ENCODE measurements around the gene ZNF485.
"Not testable (repeated sequence)": the region's sequence is repeated elsewhere in the genome, so short reads cannot be mapped to it uniquely, and the experiment has no call there.

Gene ZNF485

DNA sequence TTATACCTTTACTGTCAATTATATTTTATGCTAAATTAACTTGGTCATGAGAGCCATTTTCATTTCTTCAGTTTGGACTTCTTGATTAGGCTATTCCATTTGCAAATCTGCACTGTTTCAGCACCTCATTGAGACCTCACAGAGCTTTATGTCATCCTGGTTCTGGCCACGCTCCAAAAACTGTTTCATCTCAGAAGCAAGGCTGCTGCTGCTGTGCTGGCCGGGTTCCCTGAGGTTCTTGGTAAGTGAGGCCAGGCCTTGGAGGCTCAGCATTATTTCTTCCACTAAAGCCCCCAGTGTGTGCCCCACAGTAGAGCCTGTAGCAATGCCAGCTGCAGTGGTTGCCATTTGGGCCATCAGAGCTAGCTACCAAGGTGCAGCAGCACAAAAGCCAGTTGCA, 7.8 kb upstream of the ZNF485 start:
- Histone ChIP-seq H4K20me1 (ENCODE audit: low read depth, low read length) (no peaks in the 10 kb centered on the region), H3K9ac (ENCODE audit: low read length) (no peak overlapping the region), H3F3A (ENCODE audit: insufficient read depth) (no peaks in the 10 kb centered on the region), H3K4me2 (ENCODE audit: low read depth, low read length, poor library complexity, severe bottlenecking) (no peak overlapping the region), H3K27me3 (ENCODE audit: low read length) (no peaks in the 10 kb centered on the region), H3K9me2 (replicated peaks; ENCODE audit: insufficient read depth, low read length) (no peaks in the 10 kb centered on the region), H3K27ac (ENCODE audit: low read depth, low read length) (no peak overlapping the region), H3K79me2 (ENCODE audit: insufficient read depth, low read length) (no peaks in the 10 kb centered on the region), H3K4me3 (ENCODE audit: insufficient read depth, low read length, poor library complexity, severe bottlenecking) (no peak overlapping the region), H3K9me3 (ENCODE audit: insufficient read depth, low read length) (no peaks in the 10 kb centered on the region), H3K36me3 (ENCODE audit: low read length) (no peaks in the 10 kb centered on the region), H2AFZ (ENCODE audit: low read depth, low read length, severe bottlenecking) (no peak overlapping the region)
- TF ChIP-seq EZH2phosphoT487 (conservative IDR thresholded peaks at IDR 0.05; ENCODE audit: low read length) = no peak

DNA sequence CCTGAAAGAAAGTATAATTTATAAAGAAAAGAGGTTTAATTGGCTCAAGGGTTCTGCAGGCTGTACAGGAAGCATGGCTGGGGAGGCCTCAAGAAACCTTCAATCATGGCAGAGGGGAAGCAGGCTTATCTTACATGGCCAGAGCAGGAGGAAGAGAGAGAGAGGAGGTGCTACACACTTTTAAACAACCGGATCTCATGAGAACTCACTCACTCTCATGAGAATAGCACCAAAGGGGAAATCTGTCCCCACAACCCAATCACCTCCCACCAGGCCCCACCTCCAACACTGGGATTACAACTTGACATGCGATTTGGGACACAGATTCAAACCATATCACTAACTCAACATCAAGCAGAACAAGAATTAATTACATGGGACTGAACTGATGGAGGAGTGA, 6.9 kb upstream of the ZNF485 start:
- Histone ChIP-seq H3K36me3 (ENCODE audit: low read length) (no peaks in the 10 kb centered on the region), H3K9ac (ENCODE audit: low read length) (no peak overlapping the region), H3F3A (ENCODE audit: insufficient read depth) (no peaks in the 10 kb centered on the region), H3K9me2 (replicated peaks; ENCODE audit: insufficient read depth, low read length) (no peaks in the 10 kb centered on the region), H3K79me2 (ENCODE audit: insufficient read depth, low read length) (no peaks in the 10 kb centered on the region), H3K4me2 (ENCODE audit: low read depth, low read length, poor library complexity, severe bottlenecking) (no peak overlapping the region), H3K27me3 (ENCODE audit: low read length) (no peaks in the 10 kb centered on the region), H3K4me3 (ENCODE audit: insufficient read depth, low read length, poor library complexity, severe bottlenecking) (no peak overlapping the region), H2AFZ (ENCODE audit: low read depth, low read length, severe bottlenecking) (no peak overlapping the region), H4K20me1 (ENCODE audit: low read depth, low read length) (no peaks in the 10 kb centered on the region), H3K27ac (ENCODE audit: low read depth, low read length) (no peak overlapping the region), H3K9me3 (ENCODE audit: insufficient read depth, low read length) (no peaks in the 10 kb centered on the region)
- TF ChIP-seq, protein P1, sequence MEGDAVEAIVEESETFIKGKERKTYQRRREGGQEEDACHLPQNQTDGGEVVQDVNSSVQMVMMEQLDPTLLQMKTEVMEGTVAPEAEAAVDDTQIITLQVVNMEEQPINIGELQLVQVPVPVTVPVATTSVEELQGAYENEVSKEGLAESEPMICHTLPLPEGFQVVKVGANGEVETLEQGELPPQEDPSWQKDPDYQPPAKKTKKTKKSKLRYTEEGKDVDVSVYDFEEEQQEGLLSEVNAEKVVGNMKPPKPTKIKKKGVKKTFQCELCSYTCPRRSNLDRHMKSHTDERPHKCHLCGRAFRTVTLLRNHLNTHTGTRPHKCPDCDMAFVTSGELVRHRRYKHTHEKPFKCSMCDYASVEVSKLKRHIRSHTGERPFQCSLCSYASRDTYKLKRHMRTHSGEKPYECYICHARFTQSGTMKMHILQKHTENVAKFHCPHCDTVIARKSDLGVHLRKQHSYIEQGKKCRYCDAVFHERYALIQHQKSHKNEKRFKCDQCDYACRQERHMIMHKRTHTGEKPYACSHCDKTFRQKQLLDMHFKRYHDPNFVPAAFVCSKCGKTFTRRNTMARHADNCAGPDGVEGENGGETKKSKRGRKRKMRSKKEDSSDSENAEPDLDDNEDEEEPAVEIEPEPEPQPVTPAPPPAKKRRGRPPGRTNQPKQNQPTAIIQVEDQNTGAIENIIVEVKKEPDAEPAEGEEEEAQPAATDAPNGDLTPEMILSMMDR (IDR thresholded peaks at IDR 0.05; ENCODE audit: insufficient read depth, low read length, poor library complexity, severe bottlenecking) = no peak
- TF ChIP-seq EZH2phosphoT487 (conservative IDR thresholded peaks at IDR 0.05; ENCODE audit: low read length) = no peak

DNA sequence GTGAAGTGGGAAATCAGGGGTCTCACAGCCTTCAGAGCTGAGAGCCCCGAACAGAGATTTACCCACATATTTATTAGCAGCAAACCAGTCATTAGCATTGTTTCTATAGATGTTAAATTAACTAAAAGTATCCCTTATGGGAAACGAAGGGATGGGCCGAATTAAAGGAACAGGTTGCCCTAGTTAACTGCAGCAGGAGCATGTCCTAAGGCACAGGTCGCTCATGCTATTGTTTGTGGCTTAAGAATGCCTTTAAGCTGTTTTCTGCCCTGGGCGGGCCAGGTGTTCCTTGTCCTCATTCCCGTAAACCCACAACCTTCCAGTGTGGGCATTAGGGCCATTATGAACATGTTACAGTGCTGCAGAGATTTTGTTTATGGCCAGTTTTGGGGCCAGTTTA, 4.7 kb upstream of the ZNF485 start:
- not testable (repeated sequence) for H3K9ac ChIP-seq (ENCODE audit: low read length); H3K36me3 ChIP-seq (ENCODE audit: low read length); H3K9me3 ChIP-seq (ENCODE audit: insufficient read depth, low read length); H4K20me1 ChIP-seq (ENCODE audit: low read depth, low read length); H3K27ac ChIP-seq (ENCODE audit: low read depth, low read length); H2AFZ ChIP-seq (ENCODE audit: low read depth, low read length, severe bottlenecking); H3K79me2 ChIP-seq (ENCODE audit: insufficient read depth, low read length); H3K9me2 ChIP-seq (replicated peaks; ENCODE audit: insufficient read depth, low read length); H3K4me3 ChIP-seq (ENCODE audit: insufficient read depth, low read length, poor library complexity, severe bottlenecking); H3K27me3 ChIP-seq (ENCODE audit: low read length); H3F3A ChIP-seq (ENCODE audit: insufficient read depth); H3K4me2 ChIP-seq (ENCODE audit: low read depth, low read length, poor library complexity, severe bottlenecking)

DNA sequence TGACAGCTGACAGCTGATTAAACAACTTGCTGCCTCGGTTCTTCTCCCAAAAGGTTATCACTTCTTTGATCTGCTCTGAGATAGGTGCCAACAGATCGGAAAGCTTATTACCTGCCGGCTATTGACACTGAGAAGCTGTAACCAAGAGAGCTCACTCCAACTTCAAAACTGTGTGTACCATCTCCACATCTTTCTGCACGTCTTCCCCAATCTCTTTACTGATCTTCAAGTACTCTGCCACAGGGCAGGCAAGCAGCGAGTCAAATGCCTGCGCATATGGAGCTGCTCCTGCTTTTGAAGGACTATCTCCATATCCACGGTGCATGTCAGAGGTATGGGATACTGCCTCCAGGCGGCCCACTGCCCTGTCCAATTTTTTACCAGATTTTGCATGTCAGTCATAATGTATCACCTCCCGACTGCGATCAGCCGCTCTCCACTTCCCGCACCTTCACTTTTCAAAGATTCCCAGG, 352 bp upstream of the ZNF485 start:
- peaks cover 9% of the 10 kb centered on the region; the same call in 1 of the 2 replicates for H3K36me3 ChIP-seq (ENCODE audit: low read length)
- no peaks in the 10 kb centered on the region for H3K9me2 ChIP-seq (replicated peaks; ENCODE audit: insufficient read depth, low read length)
- H3F3A ChIP-seq (ENCODE audit: insufficient read depth) = 0 out of 2 replicates have a peak, but pooled peaks cover 8% of the 10 kb centered on the region
- H3K4me3 ChIP-seq (ENCODE audit: insufficient read depth, low read length, poor library complexity, severe bottlenecking) = peak overlapping the region; percentile 83
- peak overlapping the region; percentile 98 for H2AFZ ChIP-seq (ENCODE audit: low read depth, low read length, severe bottlenecking)
- no peaks in the 10 kb centered on the region for H3K27me3 ChIP-seq (ENCODE audit: low read length)
- no peaks in the 10 kb centered on the region for H3K9me3 ChIP-seq (ENCODE audit: insufficient read depth, low read length)
- H3K9ac ChIP-seq (ENCODE audit: low read length) = peak overlapping the region; percentile 69
- no peaks in the 10 kb centered on the region for H4K20me1 ChIP-seq (ENCODE audit: low read depth, low read length)
- no peak for TF ChIP-seq EZH2phosphoT487 (conservative IDR thresholded peaks at IDR 0.05; ENCODE audit: low read length)
- TF ChIP-seq, protein P1 (IDR thresholded peaks at IDR 0.05; ENCODE audit: insufficient read depth, low read length, poor library complexity, severe bottlenecking) = no peak
- peak overlapping the region; percentile 70 for H3K4me2 ChIP-seq (ENCODE audit: low read depth, low read length, poor library complexity, severe bottlenecking)
- no peak overlapping the region for H3K27ac ChIP-seq (ENCODE audit: low read depth, low read length)
- H3K79me2 ChIP-seq (ENCODE audit: insufficient read depth, low read length) = no peaks in the 10 kb centered on the region
